Measurements from ENCODE around the gene ADARB2.
"Not testable (repeated sequence)": the region's sequence is repeated elsewhere in the genome, so short reads cannot be mapped to it uniquely, and the experiment has no call there.

ADARB2 gene

GRCh38 chr10:1227510-1228402, 509.6 kb downstream of the ADARB2 start:
- Histone ChIP-seq H3K4me3 (replicated peaks; ENCODE audit: insufficient read depth, low read length) (no peak overlapping the region), H3K27me3 (ENCODE audit: insufficient read depth, poor library complexity, severe bottlenecking) (no peaks in the 10 kb centered on the region), H3K27ac (replicated peaks) (no peak overlapping the region)
- no peak for DNase-seq (ENCODE audit: low read depth in 1 of 2, low spot score in 1 of 2)
- TF ChIP-seq POLR2AphosphoS5 (IDR thresholded peaks at IDR 0.05; ENCODE audit: low read depth), result no peak
- no peak for TF ChIP-seq SPI1 (IDR thresholded peaks at IDR 0.05; ENCODE audit: borderline replicate concordance, low read depth)
- no peak for TF ChIP-seq CTCF (IDR thresholded peaks at IDR 0.05; ENCODE audit: insufficient read depth, low read length)
- TF ChIP-seq GABPA (IDR thresholded peaks at IDR 0.05; ENCODE audit: low read depth), result no peak

- DNase-seq (ENCODE audit: low read depth in 1 of 2, low spot score in 1 of 2); H3K27ac ChIP-seq (replicated peaks); H3K4me3 ChIP-seq (replicated peaks; ENCODE audit: insufficient read depth, low read length); H3K27me3 ChIP-seq (ENCODE audit: insufficient read depth, poor library complexity, severe bottlenecking): not testable (repeated sequence)
Measured at GRCh38 chr10:1226907-1227306, 510.4 kb downstream of the ADARB2 start.

GRCh38 chr10:1219874-1220273, 517.5 kb downstream of the ADARB2 start:
- not testable (repeated sequence) for DNase-seq (ENCODE audit: low read depth in 1 of 2, low spot score in 1 of 2); H3K27me3 ChIP-seq (ENCODE audit: insufficient read depth, poor library complexity, severe bottlenecking); H3K4me3 ChIP-seq (replicated peaks; ENCODE audit: insufficient read depth, low read length); H3K27ac ChIP-seq (replicated peaks)

GRCh38 chr10:1217661-1218060, 519.7 kb downstream of the ADARB2 start:
- TF ChIP-seq GABPA (IDR thresholded peaks at IDR 0.05; ENCODE audit: low read depth) (no peak), REST (IDR thresholded peaks at IDR 0.05; ENCODE audit: insufficient replicate concordance, low read depth) (no peak), POLR2AphosphoS5 (IDR thresholded peaks at IDR 0.05; ENCODE audit: low read depth) (no peak), CTCF (IDR thresholded peaks at IDR 0.05; ENCODE audit: insufficient read depth, low read length) (no peak), SPI1 (IDR thresholded peaks at IDR 0.05; ENCODE audit: borderline replicate concordance, low read depth) (no peak)
- DNase-seq (ENCODE audit: low read depth in 1 of 2, low spot score in 1 of 2), result no peak

GRCh38 chr10:1217237-1217587, 520.1 kb downstream of the ADARB2 start:
- no peak for TF ChIP-seq REST (IDR thresholded peaks at IDR 0.05; ENCODE audit: insufficient replicate concordance, low read depth)
- no peak for TF ChIP-seq CTCF (IDR thresholded peaks at IDR 0.05; ENCODE audit: insufficient read depth, low read length)
- TF ChIP-seq GABPA (IDR thresholded peaks at IDR 0.05; ENCODE audit: low read depth), result no peak
- no peak for TF ChIP-seq POLR2AphosphoS5 (IDR thresholded peaks at IDR 0.05; ENCODE audit: low read depth)
- no peak for TF ChIP-seq SPI1 (IDR thresholded peaks at IDR 0.05; ENCODE audit: borderline replicate concordance, low read depth)
- no peaks in the 10 kb centered on the region for H3K27me3 ChIP-seq (ENCODE audit: insufficient read depth, poor library complexity, severe bottlenecking)
- no peak overlapping the region for H3K4me3 ChIP-seq (replicated peaks; ENCODE audit: insufficient read depth, low read length)
- no peak overlapping the region for H3K27ac ChIP-seq (replicated peaks)
- no peak for DNase-seq (ENCODE audit: low read depth in 1 of 2, low spot score in 1 of 2)

More at GRCh38 chr10:1217661-1218060, 519.7 kb downstream of the ADARB2 start:
- Histone ChIP-seq H3K27ac (replicated peaks) (no peak overlapping the region), H3K27me3 (ENCODE audit: insufficient read depth, poor library complexity, severe bottlenecking) (no peaks in the 10 kb centered on the region), H3K4me3 (replicated peaks; ENCODE audit: insufficient read depth, low read length) (no peak overlapping the region)

Data from HL-60 (cell line).